Vagina (tissue), 2 donors: Measurements from ENCODE around the gene ORM2. TPM values are rescaled to one million over a fixed set of nuclear protein-coding genes. Genes with fewer than 3 reads are reported as not detected.

ENCODE experiments used
- DNase-seq, 2 donors: peaks; one replicate each; pipeline ENCODE4 v3.0.0-alpha.2; 2017; ENCODE audit errors: extremely low spot score in 2 of 2
- H3K27ac ChIP-seq: fragments of 200-600 bp; sonication (generic); one replicate; pipeline ENCODE4 v1.5.1; 2019
- H3K27me3 ChIP-seq: fragments of 200-600 bp; sonication (generic); one replicate; pipeline ENCODE4 v1.5.1; 2019
- H3K36me3 ChIP-seq, 2 donors: fragments of 200-600 bp; sonication (generic); one replicate each; pipeline ENCODE4 v1.5.1; 2017 to 2019
- H3K4me1 ChIP-seq: fragments of 200-600 bp; sonication (generic); one replicate; pipeline ENCODE4 v1.5.1; 2019
- H3K4me3 ChIP-seq, 2 donors: fragments of 200-600 bp; sonication (generic); 1 replicate in 1 of 2; 2 replicates in 1 of 2; pipeline ENCODE4 v1.5.1; 2016 to 2019
- H3K9me3 ChIP-seq: fragments of 200-600 bp; sonication (generic); one replicate; pipeline ENCODE4 v1.5.1; 2019
- POLR2A ChIP-seq, 2 donors: fragments of 450-650 bp; IDR thresholded peaks; one replicate each; pipeline ENCODE4 v1.6.1; 2017; ENCODE audit warnings: antibody characterized with exemption in 2 of 2, mild to moderate bottlenecking in 2 of 2, moderate library complexity in 2 of 2
- POLR2AphosphoS5 ChIP-seq, 2 donors: sonication (generic); formaldehyde crosslinking; IDR thresholded peaks; one replicate each; pipeline ENCODE4 v1.9.0; 2017; ENCODE audit warnings: antibody characterized with exemption in 2 of 2, mild to moderate bottlenecking in 2 of 2, low read depth in 1 of 2; ENCODE audit not compliant: insufficient read depth in 1 of 2
- intact Hi-C: fragments of 100-400 bp; cut with DNase I; formaldehyde crosslinking; loops from one replicate; pipeline ENCODE4 v1.15.1; 2023
- total RNA-seq: library from RNA; depleted of rRNA; stranded (reverse); fragments of >200 nt; gene quantifications from one replicate; pipeline ENCODE4 v1.2.3, GENCODE V29; 2016
- TF ChIP-seq, protein P1 (sequence below), 3 experiments: fragments of 450-650 bp in 2 of 3; fragments of 200-600 bp in 1 of 3; sonication (generic) in 1 of 3; IDR thresholded peaks; one replicate each; pipeline ENCODE4 v1.5.1; 2017 to 2019; ENCODE audit warnings: antibody characterized with exemption in 3 of 3, mild to moderate bottlenecking in 2 of 3, moderate library complexity in 2 of 3

ORM2 gene
- total RNA-seq, 1 donor from 2014 or later = not detected

GRCh38 chr9:114334490-114334889, 4.8 kb downstream of the ORM2 start:
- no peaks in the 10 kb centered on the region for H3K9me3 ChIP-seq
- H3K36me3 ChIP-seq = peaks cover 0 to 28% of the 10 kb centered on the region in 2 donors
- intact Hi-C loops = no loop called here
- H3K27ac ChIP-seq = no peak overlapping the region
- H3K4me3 ChIP-seq = no peak overlapping the region
- no peaks in the 10 kb centered on the region for H3K4me1 ChIP-seq
- TF ChIP-seq POLR2AphosphoS5 (IDR thresholded peaks at IDR 0.05; ENCODE audit: insufficient read depth in 1 of 2, low read depth in 1 of 2) = no peak
- no peak for TF ChIP-seq POLR2A (IDR thresholded peaks at IDR 0.05)
- TF ChIP-seq, protein P1, sequence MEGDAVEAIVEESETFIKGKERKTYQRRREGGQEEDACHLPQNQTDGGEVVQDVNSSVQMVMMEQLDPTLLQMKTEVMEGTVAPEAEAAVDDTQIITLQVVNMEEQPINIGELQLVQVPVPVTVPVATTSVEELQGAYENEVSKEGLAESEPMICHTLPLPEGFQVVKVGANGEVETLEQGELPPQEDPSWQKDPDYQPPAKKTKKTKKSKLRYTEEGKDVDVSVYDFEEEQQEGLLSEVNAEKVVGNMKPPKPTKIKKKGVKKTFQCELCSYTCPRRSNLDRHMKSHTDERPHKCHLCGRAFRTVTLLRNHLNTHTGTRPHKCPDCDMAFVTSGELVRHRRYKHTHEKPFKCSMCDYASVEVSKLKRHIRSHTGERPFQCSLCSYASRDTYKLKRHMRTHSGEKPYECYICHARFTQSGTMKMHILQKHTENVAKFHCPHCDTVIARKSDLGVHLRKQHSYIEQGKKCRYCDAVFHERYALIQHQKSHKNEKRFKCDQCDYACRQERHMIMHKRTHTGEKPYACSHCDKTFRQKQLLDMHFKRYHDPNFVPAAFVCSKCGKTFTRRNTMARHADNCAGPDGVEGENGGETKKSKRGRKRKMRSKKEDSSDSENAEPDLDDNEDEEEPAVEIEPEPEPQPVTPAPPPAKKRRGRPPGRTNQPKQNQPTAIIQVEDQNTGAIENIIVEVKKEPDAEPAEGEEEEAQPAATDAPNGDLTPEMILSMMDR (IDR thresholded peaks at IDR 0.05) = no peak
- no peak for DNase-seq
- no peaks in the 10 kb centered on the region for H3K27me3 ChIP-seq

GRCh38 chr9:114335745-114336144, 6.1 kb downstream of the ORM2 start:
- intact Hi-C loops = no loop called here
- DNase-seq = no peak

GRCh38 chr9:114336157-114336556, 6.5 kb downstream of the ORM2 start:
- no peak overlapping the region for H3K4me3 ChIP-seq
- H3K4me1 ChIP-seq = no peaks in the 10 kb centered on the region
- TF ChIP-seq, protein P1 (IDR thresholded peaks at IDR 0.05) = no peak
- TF ChIP-seq POLR2A (IDR thresholded peaks at IDR 0.05) (no peak), POLR2AphosphoS5 (IDR thresholded peaks at IDR 0.05; ENCODE audit: insufficient read depth in 1 of 2, low read depth in 1 of 2) (peak in 1 of 2 donors; percentile 31)
- no peaks in the 10 kb centered on the region for H3K9me3 ChIP-seq
- H3K36me3 ChIP-seq = peaks cover 0 to 44% of the 10 kb centered on the region in 2 donors
- no peak for DNase-seq
- no peaks in the 10 kb centered on the region for H3K27me3 ChIP-seq
- no peak overlapping the region for H3K27ac ChIP-seq
- intact Hi-C loops = no loop called here

More at GRCh38 chr9:114335745-114336144, 6.1 kb downstream of the ORM2 start:
- peaks cover 0 to 39% of the 10 kb centered on the region in 2 donors for H3K36me3 ChIP-seq
- no peaks in the 10 kb centered on the region for H3K9me3 ChIP-seq
- H3K4me3 ChIP-seq = no peak overlapping the region
- no peak overlapping the region for H3K27ac ChIP-seq
- TF ChIP-seq, protein P1 (IDR thresholded peaks at IDR 0.05) = no peak
- TF ChIP-seq POLR2A (IDR thresholded peaks at IDR 0.05) = no peak
- no peak for TF ChIP-seq POLR2AphosphoS5 (IDR thresholded peaks at IDR 0.05; ENCODE audit: insufficient read depth in 1 of 2, low read depth in 1 of 2)
- H3K27me3 ChIP-seq = no peaks in the 10 kb centered on the region
- no peaks in the 10 kb centered on the region for H3K4me1 ChIP-seq

DNA sequence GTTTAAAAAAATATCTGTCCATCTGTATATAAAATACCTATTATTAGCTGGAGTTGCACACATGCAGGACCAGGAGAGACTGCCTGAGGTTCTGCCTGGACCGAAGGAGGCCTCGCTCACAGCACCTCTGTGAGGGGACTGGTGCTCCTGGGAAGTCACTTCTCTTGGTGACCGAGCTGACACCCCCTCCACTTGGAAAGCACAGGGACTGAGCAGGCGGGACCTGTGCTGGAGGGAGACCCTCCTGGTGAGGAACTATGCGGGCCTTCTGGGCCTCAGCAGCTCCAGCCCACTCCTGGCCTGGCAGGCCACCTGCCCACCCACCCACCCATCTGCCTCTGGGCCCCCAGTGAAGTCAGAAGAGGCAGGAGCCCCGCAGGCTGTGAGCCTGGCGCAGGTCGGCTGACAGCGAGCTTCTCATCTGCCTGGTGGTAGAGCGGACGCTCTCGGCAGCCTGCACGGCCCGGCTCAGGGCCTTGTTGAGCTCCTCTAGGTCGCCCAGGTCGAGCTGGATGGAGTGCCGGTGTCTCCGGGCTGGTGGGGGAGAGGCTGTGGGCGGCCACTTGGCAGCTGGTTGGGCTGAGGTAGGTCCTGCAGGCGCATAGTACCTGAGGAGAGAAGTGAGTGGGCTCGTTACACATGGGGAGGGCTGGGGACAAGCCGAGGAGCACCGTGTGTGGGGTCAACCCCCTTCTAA, 7.2 kb downstream of the ORM2 start:
- intact Hi-C loops = no loop called here
- Histone ChIP-seq H3K27ac (no peak overlapping the region), H3K4me1 (no peaks in the 10 kb centered on the region), H3K27me3 (no peaks in the 10 kb centered on the region), H3K9me3 (no peaks in the 10 kb centered on the region), H3K36me3 (peaks cover 0 to 50% of the 10 kb centered on the region in 2 donors), H3K4me3 (no peak overlapping the region)
- TF ChIP-seq POLR2A (IDR thresholded peaks at IDR 0.05) (no peak), POLR2AphosphoS5 (IDR thresholded peaks at IDR 0.05; ENCODE audit: insufficient read depth in 1 of 2, low read depth in 1 of 2) (no peak)
- TF ChIP-seq, protein P1 (IDR thresholded peaks at IDR 0.05) = no peak
- no peak for DNase-seq

GRCh38 chr9:114338187-114338586, 8.5 kb downstream of the ORM2 start:
- no peak for DNase-seq

More at GRCh38 chr9:114338187-114338586, 8.5 kb downstream of the ORM2 start:
- Histone ChIP-seq H3K4me1 (no peaks in the 10 kb centered on the region), H3K9me3 (no peaks in the 10 kb centered on the region), H3K36me3 (peaks cover 0 to 64% of the 10 kb centered on the region in 2 donors), H3K4me3 (no peak overlapping the region), H3K27ac (no peak overlapping the region), H3K27me3 (no peaks in the 10 kb centered on the region)
- intact Hi-C loops = no loop called here
- TF ChIP-seq, protein P1 (IDR thresholded peaks at IDR 0.05) = no peak
- TF ChIP-seq POLR2AphosphoS5 (IDR thresholded peaks at IDR 0.05; ENCODE audit: insufficient read depth in 1 of 2, low read depth in 1 of 2) (no peak), POLR2A (IDR thresholded peaks at IDR 0.05) (no peak)
